HepG2 (cell line): Measurements from ENCODE around the gene GNB3. TPM values are rescaled to one million over a fixed set of nuclear protein-coding genes. Genes with fewer than 3 reads are reported as not detected.

Source experiments
- KDM3A ChIP-seq: IDR thresholded peaks from 2 replicates; pipeline ENCODE4 v1.6.1; 2018; ENCODE audit warnings: low read depth, missing compliant biosample characterization
- KLF13 ChIP-seq: sonication (generic); formaldehyde crosslinking; IDR thresholded peaks from 2 replicates; pipeline ENCODE4 v1.4.0; 2020; ENCODE audit warnings: mild to moderate bottlenecking, missing genetic modification reagents
- MEIS1 ChIP-seq: sonication (generic); formaldehyde crosslinking; IDR thresholded peaks from 2 replicates; pipeline ENCODE4 v1.9.0; 2021; ENCODE audit warnings: mild to moderate bottlenecking, missing genetic modification reagents, moderate library complexity, borderline replicate concordance
- RARA ChIP-seq: IDR thresholded peaks from 2 replicates; pipeline ENCODE4 v1.6.1; 2016; ENCODE audit warnings: missing genetic modification reagents, missing compliant biosample characterization
- SSRP1 ChIP-seq: IDR thresholded peaks from 2 replicates; pipeline ENCODE4 v1.6.1; 2016; ENCODE audit warnings: control low read depth
- TAF15 ChIP-seq: fragments of 200-400 bp; formaldehyde crosslinking; IDR thresholded peaks from one replicate; pipeline ENCODE4 v1.6.1; 2018; ENCODE audit warnings: mild to moderate bottlenecking, low read depth, low read length; ENCODE audit not compliant: poor library complexity, severe bottlenecking
- ZBTB7A ChIP-seq: sonication (generic); formaldehyde crosslinking; IDR thresholded peaks from 2 replicates; pipeline ENCODE4 v1.8.0; 2022; ENCODE audit warnings: mild to moderate bottlenecking, missing genetic modification reagents
- ZC3H4 ChIP-seq: sonication (generic); formaldehyde crosslinking; IDR thresholded peaks from 2 replicates; pipeline ENCODE4 v1.4.0; 2020; ENCODE audit warnings: missing genetic modification reagents, borderline replicate concordance
- ZFP90 ChIP-seq: sonication (generic); formaldehyde crosslinking; IDR thresholded peaks from 2 replicates; pipeline ENCODE4 v1.8.0; 2022; ENCODE audit warnings: missing genetic modification reagents, mild to moderate bottlenecking, inconsistent platforms, borderline replicate concordance
- ZNF766 ChIP-seq: sonication (generic); formaldehyde crosslinking; IDR thresholded peaks from 2 replicates; pipeline ENCODE4 v1.5.0; 2020; ENCODE audit warnings: missing genetic modification reagents, borderline replicate concordance
- polyA plus RNA-seq, 8 experiments: library from polyadenylated mRNA; depleted of rRNA in 3 of 8; stranded (reverse) in 7 of 8; unstranded in 1 of 8; fragments of >200 nt; fragmentation: Illumina TruSeq in 4 of 8; extraction: Trizol in 4 of 8; gene quantifications; 2 replicates each; pipeline versions ENCODE4 v1.2.1 to v1.2.3, GENCODE V29; 2011 to 2016; ENCODE audit warnings: low read depth in 4 of 8, missing spikeins in 1 of 8, mixed read lengths in 1 of 8; ENCODE audit not compliant: insufficient read depth in 1 of 8
- total RNA-seq, 5 experiments: library from RNA; depleted of rRNA; stranded (reverse); fragments of >200 nt; fragmentation: Illumina TruSeq; extraction: Trizol; gene quantifications; 2 replicates each; pipeline ENCODE4 v1.2.3, GENCODE V29; 2016; ENCODE audit warnings: low read depth in 1 of 5
- TF ChIP-seq, protein P1 (sequence below): sonication (generic); formaldehyde crosslinking; IDR thresholded peaks from 2 replicates; pipeline ENCODE4 v1.4.0; 2020; ENCODE audit warnings: missing genetic modification reagents
- TF ChIP-seq, protein P2 (sequence below): sonication (generic); formaldehyde crosslinking; IDR thresholded peaks from 2 replicates; pipeline ENCODE4 v1.5.1; 2020; ENCODE audit warnings: mild to moderate bottlenecking, missing genetic modification reagents, moderate library complexity
- TF ChIP-seq, protein P3 (sequence below): sonication (generic); formaldehyde crosslinking; IDR thresholded peaks from 2 replicates; pipeline ENCODE4 v1.8.1; 2023; ENCODE audit warnings: mild to moderate bottlenecking, missing genetic modification reagents
- TF ChIP-seq, protein P4 (sequence below): sonication (generic); formaldehyde crosslinking; conservative IDR thresholded peaks from 2 replicates; pipeline ENCODE4 v1.4.0; 2020; ENCODE audit warnings: missing genetic modification reagents
- TF ChIP-seq, protein P5 (sequence below): sonication (generic); formaldehyde crosslinking; conservative IDR thresholded peaks from 2 replicates; pipeline ENCODE4 v1.8.0; 2022; ENCODE audit warnings: low read depth, missing genetic modification reagents
- TF ChIP-seq, protein P6 (sequence below), 2 experiments: fragments of 450-650 bp in 1 of 2; sonication (generic) in 1 of 2; formaldehyde crosslinking; IDR thresholded peaks; 2 replicates each; pipeline versions ENCODE4 v1.5.0 to v1.8.0; 2020 to 2022; ENCODE audit warnings: mild to moderate bottlenecking in 1 of 2, missing genetic modification reagents in 1 of 2

GNB3 gene
- total and polyA plus RNA-seq, 2 of the 13 experiments (the other 11 are each of a cell fraction or from before 2014, with no cell fraction given): 1.3 to 3.6 TPM

DNA sequence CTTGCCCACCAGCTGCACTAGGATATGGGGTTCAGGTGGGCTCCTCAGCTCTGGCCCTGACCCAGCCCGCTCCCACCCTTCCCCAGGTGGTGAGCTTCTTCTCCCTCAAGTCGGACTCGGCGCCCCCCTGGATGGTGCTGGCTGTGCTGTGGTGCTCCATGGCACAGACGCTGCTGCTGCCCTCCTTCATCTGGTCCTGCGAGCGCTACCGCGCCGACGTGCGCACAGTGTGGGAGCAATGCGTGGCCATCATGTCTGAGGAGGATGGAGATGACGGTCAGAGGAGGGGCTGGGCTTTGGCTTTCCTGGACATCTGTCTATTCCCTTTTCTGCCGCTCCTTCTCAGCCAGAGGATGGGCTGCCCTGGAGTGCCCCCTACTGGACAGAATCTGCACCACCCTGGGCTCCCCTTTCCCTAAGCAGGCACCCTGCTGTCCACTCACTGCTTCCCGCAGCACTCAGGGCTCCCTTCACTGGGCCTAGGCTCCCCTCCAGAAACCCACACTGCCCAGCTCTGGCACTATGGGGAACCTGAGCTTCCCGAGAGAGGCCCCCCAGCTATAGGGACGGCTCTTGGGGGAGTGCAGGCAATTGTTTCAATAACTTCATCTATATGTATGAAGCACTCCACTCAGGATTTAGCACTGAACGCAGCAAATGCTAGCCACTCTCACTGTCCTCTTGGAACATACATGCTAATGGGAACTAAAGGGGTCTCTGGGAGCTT, 15.2 kb upstream of the GNB3 start (continued):
- TF ChIP-seq, protein P1, sequence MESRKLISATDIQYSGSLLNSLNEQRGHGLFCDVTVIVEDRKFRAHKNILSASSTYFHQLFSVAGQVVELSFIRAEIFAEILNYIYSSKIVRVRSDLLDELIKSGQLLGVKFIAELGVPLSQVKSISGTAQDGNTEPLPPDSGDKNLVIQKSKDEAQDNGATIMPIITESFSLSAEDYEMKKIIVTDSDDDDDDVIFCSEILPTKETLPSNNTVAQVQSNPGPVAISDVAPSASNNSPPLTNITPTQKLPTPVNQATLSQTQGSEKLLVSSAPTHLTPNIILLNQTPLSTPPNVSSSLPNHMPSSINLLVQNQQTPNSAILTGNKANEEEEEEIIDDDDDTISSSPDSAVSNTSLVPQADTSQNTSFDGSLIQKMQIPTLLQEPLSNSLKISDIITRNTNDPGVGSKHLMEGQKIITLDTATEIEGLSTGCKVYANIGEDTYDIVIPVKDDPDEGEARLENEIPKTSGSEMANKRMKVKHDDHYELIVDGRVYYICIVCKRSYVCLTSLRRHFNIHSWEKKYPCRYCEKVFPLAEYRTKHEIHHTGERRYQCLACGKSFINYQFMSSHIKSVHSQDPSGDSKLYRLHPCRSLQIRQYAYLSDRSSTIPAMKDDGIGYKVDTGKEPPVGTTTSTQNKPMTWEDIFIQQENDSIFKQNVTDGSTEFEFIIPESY: no peak
- TF ChIP-seq, protein P2, sequence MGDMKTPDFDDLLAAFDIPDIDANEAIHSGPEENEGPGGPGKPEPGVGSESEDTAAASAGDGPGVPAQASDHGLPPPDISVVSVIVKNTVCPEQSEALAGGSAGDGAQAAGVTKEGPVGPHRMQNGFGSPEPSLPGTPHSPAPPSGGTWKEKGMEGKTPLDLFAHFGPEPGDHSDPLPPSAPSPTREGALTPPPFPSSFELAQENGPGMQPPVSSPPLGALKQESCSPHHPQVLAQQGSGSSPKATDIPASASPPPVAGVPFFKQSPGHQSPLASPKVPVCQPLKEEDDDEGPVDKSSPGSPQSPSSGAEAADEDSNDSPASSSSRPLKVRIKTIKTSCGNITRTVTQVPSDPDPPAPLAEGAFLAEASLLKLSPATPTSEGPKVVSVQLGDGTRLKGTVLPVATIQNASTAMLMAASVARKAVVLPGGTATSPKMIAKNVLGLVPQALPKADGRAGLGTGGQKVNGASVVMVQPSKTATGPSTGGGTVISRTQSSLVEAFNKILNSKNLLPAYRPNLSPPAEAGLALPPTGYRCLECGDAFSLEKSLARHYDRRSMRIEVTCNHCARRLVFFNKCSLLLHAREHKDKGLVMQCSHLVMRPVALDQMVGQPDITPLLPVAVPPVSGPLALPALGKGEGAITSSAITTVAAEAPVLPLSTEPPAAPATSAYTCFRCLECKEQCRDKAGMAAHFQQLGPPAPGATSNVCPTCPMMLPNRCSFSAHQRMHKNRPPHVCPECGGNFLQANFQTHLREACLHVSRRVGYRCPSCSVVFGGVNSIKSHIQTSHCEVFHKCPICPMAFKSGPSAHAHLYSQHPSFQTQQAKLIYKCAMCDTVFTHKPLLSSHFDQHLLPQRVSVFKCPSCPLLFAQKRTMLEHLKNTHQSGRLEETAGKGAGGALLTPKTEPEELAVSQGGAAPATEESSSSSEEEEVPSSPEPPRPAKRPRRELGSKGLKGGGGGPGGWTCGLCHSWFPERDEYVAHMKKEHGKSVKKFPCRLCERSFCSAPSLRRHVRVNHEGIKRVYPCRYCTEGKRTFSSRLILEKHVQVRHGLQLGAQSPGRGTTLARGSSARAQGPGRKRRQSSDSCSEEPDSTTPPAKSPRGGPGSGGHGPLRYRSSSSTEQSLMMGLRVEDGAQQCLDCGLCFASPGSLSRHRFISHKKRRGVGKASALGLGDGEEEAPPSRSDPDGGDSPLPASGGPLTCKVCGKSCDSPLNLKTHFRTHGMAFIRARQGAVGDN (CRISPR knock-in tag): peak; percentile 60
- TF ChIP-seq RARA (CRISPR knock-in tag) (no peak), KDM3A (CRISPR knock-in tag) (no peak), ZBTB7A (no peak), MEIS1 (no peak), KLF13 (CRISPR knock-in tag) (no peak), TAF15 (peak; percentile 69), SSRP1 (no peak; the same call in 1 of the 2 replicates), ZC3H4 (no peak), ZFP90 (CRISPR knock-in tag) (peak; percentile 66; the same call in 1 of the 2 replicates), ZNF766 (no peak)
- TF ChIP-seq, protein P3, sequence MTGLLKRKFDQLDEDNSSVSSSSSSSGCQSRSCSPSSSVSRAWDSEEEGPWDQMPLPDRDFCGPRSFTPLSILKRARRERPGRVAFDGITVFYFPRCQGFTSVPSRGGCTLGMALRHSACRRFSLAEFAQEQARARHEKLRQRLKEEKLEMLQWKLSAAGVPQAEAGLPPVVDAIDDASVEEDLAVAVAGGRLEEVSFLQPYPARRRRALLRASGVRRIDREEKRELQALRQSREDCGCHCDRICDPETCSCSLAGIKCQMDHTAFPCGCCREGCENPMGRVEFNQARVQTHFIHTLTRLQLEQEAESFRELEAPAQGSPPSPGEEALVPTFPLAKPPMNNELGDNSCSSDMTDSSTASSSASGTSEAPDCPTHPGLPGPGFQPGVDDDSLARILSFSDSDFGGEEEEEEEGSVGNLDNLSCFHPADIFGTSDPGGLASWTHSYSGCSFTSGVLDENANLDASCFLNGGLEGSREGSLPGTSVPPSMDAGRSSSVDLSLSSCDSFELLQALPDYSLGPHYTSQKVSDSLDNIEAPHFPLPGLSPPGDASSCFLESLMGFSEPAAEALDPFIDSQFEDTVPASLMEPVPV: no peak; the same call in 1 of the 2 replicates
- TF ChIP-seq, protein P4, sequence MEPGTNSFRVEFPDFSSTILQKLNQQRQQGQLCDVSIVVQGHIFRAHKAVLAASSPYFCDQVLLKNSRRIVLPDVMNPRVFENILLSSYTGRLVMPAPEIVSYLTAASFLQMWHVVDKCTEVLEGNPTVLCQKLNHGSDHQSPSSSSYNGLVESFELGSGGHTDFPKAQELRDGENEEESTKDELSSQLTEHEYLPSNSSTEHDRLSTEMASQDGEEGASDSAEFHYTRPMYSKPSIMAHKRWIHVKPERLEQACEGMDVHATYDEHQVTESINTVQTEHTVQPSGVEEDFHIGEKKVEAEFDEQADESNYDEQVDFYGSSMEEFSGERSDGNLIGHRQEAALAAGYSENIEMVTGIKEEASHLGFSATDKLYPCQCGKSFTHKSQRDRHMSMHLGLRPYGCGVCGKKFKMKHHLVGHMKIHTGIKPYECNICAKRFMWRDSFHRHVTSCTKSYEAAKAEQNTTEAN (CRISPR knock-in tag): no peak
- TF ChIP-seq, protein P5, sequence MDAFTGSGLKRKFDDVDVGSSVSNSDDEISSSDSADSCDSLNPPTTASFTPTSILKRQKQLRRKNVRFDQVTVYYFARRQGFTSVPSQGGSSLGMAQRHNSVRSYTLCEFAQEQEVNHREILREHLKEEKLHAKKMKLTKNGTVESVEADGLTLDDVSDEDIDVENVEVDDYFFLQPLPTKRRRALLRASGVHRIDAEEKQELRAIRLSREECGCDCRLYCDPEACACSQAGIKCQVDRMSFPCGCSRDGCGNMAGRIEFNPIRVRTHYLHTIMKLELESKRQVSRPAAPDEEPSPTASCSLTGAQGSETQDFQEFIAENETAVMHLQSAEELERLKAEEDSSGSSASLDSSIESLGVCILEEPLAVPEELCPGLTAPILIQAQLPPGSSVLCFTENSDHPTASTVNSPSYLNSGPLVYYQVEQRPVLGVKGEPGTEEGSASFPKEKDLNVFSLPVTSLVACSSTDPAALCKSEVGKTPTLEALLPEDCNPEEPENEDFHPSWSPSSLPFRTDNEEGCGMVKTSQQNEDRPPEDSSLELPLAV (CRISPR knock-in tag): no peak
- TF ChIP-seq, protein P6, sequence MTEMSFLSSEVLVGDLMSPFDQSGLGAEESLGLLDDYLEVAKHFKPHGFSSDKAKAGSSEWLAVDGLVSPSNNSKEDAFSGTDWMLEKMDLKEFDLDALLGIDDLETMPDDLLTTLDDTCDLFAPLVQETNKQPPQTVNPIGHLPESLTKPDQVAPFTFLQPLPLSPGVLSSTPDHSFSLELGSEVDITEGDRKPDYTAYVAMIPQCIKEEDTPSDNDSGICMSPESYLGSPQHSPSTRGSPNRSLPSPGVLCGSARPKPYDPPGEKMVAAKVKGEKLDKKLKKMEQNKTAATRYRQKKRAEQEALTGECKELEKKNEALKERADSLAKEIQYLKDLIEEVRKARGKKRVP (CRISPR knock-in tag; IDR thresholded peaks at IDR 0.05): no peak
